SK-N-SH (cell line): ENCODE measurements around the gene HIPK2. TPM values are rescaled to one million over a fixed set of nuclear protein-coding genes. Genes with fewer than 3 reads are reported as not detected.

Experiments
- CTCF ChIA-PET: fragments of 300-600, 350-600 bp; formaldehyde crosslinking; extraction: SDS; loops from one replicate; lab custom pipeline; 2021; lab: Yijun Ruan, JAX
- POLR2A ChIA-PET: fragments of 350-600 bp; sonication (Branson Sonifier 250); formaldehyde crosslinking; extraction: SDS; loops from one replicate; lab custom pipeline; 2020; ENCODE audit warnings: antibody characterized with exemption, inconsistent platforms; lab: Yijun Ruan, JAX
- DNase-seq: peaks from one replicate; pipeline ENCODE4 v3.0.0; 2012
- H2AFZ ChIP-seq: fragments of 200-600 bp; sonication (generic); 2 replicates; pipeline ENCODE4 v1.8.1; 2016; ENCODE audit warnings: antibody characterized with exemption, mild to moderate bottlenecking, low read depth
- H3F3A ChIP-seq: fragments of 200-600 bp; sonication (generic); replicated peaks from 2 replicates; pipeline ENCODE3; 2016; ENCODE audit warnings: antibody characterized with exemption, mild to moderate bottlenecking; ENCODE audit not compliant: insufficient read depth
- H3K27ac ChIP-seq, 2 experiments: fragments of 200-500 bp in 1 of 2; fragments of 200-600 bp in 1 of 2; sonication (Bioruptor generic) in 1 of 2; sonication (generic), shearing (Covaris generic) in 1 of 2; 2 replicates each; pipeline versions ENCODE4 v1.5.1 to v1.6.1; 2014 to 2016; ENCODE audit warnings: low read depth in 2 of 2, inconsistent platforms in 1 of 2, low read length in 1 of 2, mild to moderate bottlenecking in 1 of 2, mixed read lengths in 1 of 2
- H3K27me3 ChIP-seq: fragments of 200-600 bp; sonication (generic), shearing (Covaris generic); 2 replicates; pipeline ENCODE4 v1.6.1; 2016; ENCODE audit warnings: mixed run types; ENCODE audit not compliant: insufficient read depth
- H3K36me3 ChIP-seq, 2 experiments: fragments of 200-500 bp in 1 of 2; fragments of 200-600 bp in 1 of 2; sonication (Bioruptor generic) in 1 of 2; sonication (generic) in 1 of 2; replicated peaks in 1 of 2; 2 replicates each; pipeline versions ENCODE3 to v1.5.1; 2014 to 2016; ENCODE audit warnings: low read length in 1 of 2, mild to moderate bottlenecking in 1 of 2; ENCODE audit not compliant: insufficient read depth in 2 of 2, control insufficient read depth in 1 of 2
- H3K4me1 ChIP-seq, 2 experiments: fragments of 200-500 bp in 1 of 2; fragments of 200-600 bp in 1 of 2; sonication (Bioruptor generic) in 1 of 2; sonication (generic), shearing (Covaris generic) in 1 of 2; 2 replicates each; pipeline versions ENCODE4 v1.5.1 to v1.6.1; 2014 to 2016; ENCODE audit warnings: low read depth in 1 of 2, low read length in 1 of 2, mixed run types in 1 of 2; ENCODE audit not compliant: insufficient read depth in 2 of 2, control insufficient read depth in 1 of 2
- H3K4me2 ChIP-seq: fragments of 200-600 bp; sonication (generic), shearing (Covaris generic); 2 replicates; pipeline ENCODE4 v1.6.1; 2017; ENCODE audit warnings: mixed run types
- H3K4me3 ChIP-seq, 2 experiments: fragments of 200-500 bp in 1 of 2; fragments of 200-600 bp in 1 of 2; sonication (Bioruptor generic) in 1 of 2; sonication (generic), shearing (Covaris generic) in 1 of 2; 2 replicates each; pipeline versions ENCODE4 v1.5.1 to v1.8.1; 2014 to 2016; ENCODE audit warnings: low read depth in 2 of 2, inconsistent platforms in 1 of 2, low read length in 1 of 2, mild to moderate bottlenecking in 1 of 2, mixed read lengths in 1 of 2, moderate library complexity in 1 of 2
- H3K79me2 ChIP-seq: fragments of 200-600 bp; sonication (generic); 2 replicates; pipeline ENCODE4 v1.8.1; 2017; ENCODE audit warnings: mild to moderate bottlenecking; ENCODE audit not compliant: insufficient read depth
- H3K9ac ChIP-seq: fragments of 200-600 bp; sonication (generic); 2 replicates; pipeline ENCODE4 v1.6.1; 2017; ENCODE audit warnings: mixed run types
- H3K9me2 ChIP-seq: fragments of 200-600 bp; sonication (generic); 2 replicates; pipeline ENCODE4 v1.6.1; 2017; ENCODE audit warnings: mixed run types
- H3K9me3 ChIP-seq: fragments of 200-600 bp; sonication (generic); 2 replicates; pipeline ENCODE4 v1.6.1; 2017; ENCODE audit warnings: mixed run types, mild to moderate bottlenecking, moderate library complexity
- H4K20me1 ChIP-seq: fragments of 200-600 bp; sonication (generic); 2 replicates; pipeline ENCODE4 v1.6.1; 2017; ENCODE audit warnings: mild to moderate bottlenecking, mixed run types; ENCODE audit not compliant: insufficient read depth
- FOSL2 ChIP-seq: IDR thresholded peaks from 2 replicates; pipeline ENCODE4 v1.4.0; 2012; ENCODE audit warnings: low read depth, mild to moderate bottlenecking, moderate library complexity, borderline replicate concordance
- FOXJ3 ChIP-seq: sonication (generic); formaldehyde crosslinking; IDR thresholded peaks from 2 replicates; pipeline ENCODE4 v1.5.1; 2020; ENCODE audit warnings: mild to moderate bottlenecking, missing genetic modification reagents
- GATA2 ChIP-seq: sonication (generic); formaldehyde crosslinking; IDR thresholded peaks from 2 replicates; pipeline ENCODE4 v1.5.0; 2020; ENCODE audit warnings: mild to moderate bottlenecking, missing genetic modification reagents
- JUND ChIP-seq: IDR thresholded peaks from 2 replicates; pipeline ENCODE4 v1.4.0; 2012
- MXI1 ChIP-seq: IDR thresholded peaks from 2 replicates; pipeline ENCODE4 v1.6.1; 2012; ENCODE audit warnings: mild to moderate bottlenecking, low read depth, low read length, improper control_type of control experiment
- NFIC ChIP-seq: IDR thresholded peaks from 2 replicates; pipeline ENCODE4 v1.4.0; 2012; ENCODE audit warnings: borderline replicate concordance
- POLR2AphosphoS5 ChIP-seq: IDR thresholded peaks from 2 replicates; pipeline ENCODE4 v1.6.1; 2012; ENCODE audit warnings: low read depth, low read length
- RAD21 ChIP-seq: IDR thresholded peaks from 2 replicates; pipeline ENCODE4 v1.6.1; 2012; ENCODE audit warnings: mild to moderate bottlenecking, low read length
- RFX5 ChIP-seq: IDR thresholded peaks from 2 replicates; pipeline ENCODE4 v1.6.1; 2012; ENCODE audit warnings: mild to moderate bottlenecking, improper control_type of control experiment, low read length
- RXRA ChIP-seq: IDR thresholded peaks from 2 replicates; pipeline ENCODE4 v1.4.0; 2012; ENCODE audit warnings: low read depth, mild to moderate bottlenecking, borderline replicate concordance
- TAF1 ChIP-seq: IDR thresholded peaks from 2 replicates; pipeline ENCODE4 v1.6.1; 2012; ENCODE audit warnings: low read depth, mild to moderate bottlenecking, low read length, moderate library complexity, borderline replicate concordance
- TCF12 ChIP-seq: IDR thresholded peaks from 2 replicates; pipeline ENCODE4 v1.4.0; 2012
- USF1 ChIP-seq: IDR thresholded peaks from 2 replicates; pipeline ENCODE4 v1.4.0; 2012; ENCODE audit warnings: low read depth, borderline replicate concordance
- YY1 ChIP-seq: IDR thresholded peaks from 2 replicates; pipeline ENCODE4 v1.4.0; 2012; ENCODE audit warnings: low read depth, mild to moderate bottlenecking
- WGBS: methylation state at CpG from one replicate; pipeline ENCODE4 v1.1.6; 2017; ENCODE audit warnings: low lambda C conversion rate; 5-methylcytosine and 5-hydroxymethylcytosine counted together
- polyA plus RNA-seq, 3 experiments: library from polyadenylated mRNA; depleted of rRNA; stranded (reverse); fragments of >200 nt; gene quantifications; 2 replicates each; pipeline ENCODE4 v1.2.3, GENCODE V29; 2012
- TF ChIP-seq, protein P1 (sequence below): fragments of 200-600 bp; sonication (generic); IDR thresholded peaks from 2 replicates; pipeline ENCODE4 v1.6.1; 2017; ENCODE audit warnings: antibody characterized with exemption, mild to moderate bottlenecking, moderate library complexity
- TF ChIP-seq, protein P2 (sequence below): IDR thresholded peaks from 2 replicates; pipeline ENCODE4; 2012
- TF ChIP-seq, protein P3 (sequence below): fragments of 150-350 bp; IDR thresholded peaks from 2 replicates; pipeline ENCODE4 v1.6.1; 2016; ENCODE audit warnings: mild to moderate bottlenecking, low read depth, low read length

HIPK2 gene
- polyA plus RNA-seq, 1 of the 3 experiments (the other 2 are of a cell fraction), result 14.2 TPM

- H3K79me2 ChIP-seq, result no peaks in the 10 kb centered on the region
- H3K9me3 ChIP-seq, result no peaks in the 10 kb centered on the region
- ChIA-PET POLR2A (no interaction called here), CTCF (interaction anchor here (0.6 to 5.4 kb wide), 37 partner anchors 8 to 385 kb away, joined by 3 to 39 read pairs (median 5); no protein-coding TSS in a partner anchor)
- no peak overlapping the region for H3K27ac ChIP-seq
- H3K9me2 ChIP-seq, result no peaks in the 10 kb centered on the region
- no peaks in the 10 kb centered on the region for H3K4me1 ChIP-seq
- no peak overlapping the region for H2AFZ ChIP-seq
- TF ChIP-seq MXI1 (no peak), TCF12 (no peak), RAD21 (peak; percentile 79)
- TF ChIP-seq, protein P1, sequence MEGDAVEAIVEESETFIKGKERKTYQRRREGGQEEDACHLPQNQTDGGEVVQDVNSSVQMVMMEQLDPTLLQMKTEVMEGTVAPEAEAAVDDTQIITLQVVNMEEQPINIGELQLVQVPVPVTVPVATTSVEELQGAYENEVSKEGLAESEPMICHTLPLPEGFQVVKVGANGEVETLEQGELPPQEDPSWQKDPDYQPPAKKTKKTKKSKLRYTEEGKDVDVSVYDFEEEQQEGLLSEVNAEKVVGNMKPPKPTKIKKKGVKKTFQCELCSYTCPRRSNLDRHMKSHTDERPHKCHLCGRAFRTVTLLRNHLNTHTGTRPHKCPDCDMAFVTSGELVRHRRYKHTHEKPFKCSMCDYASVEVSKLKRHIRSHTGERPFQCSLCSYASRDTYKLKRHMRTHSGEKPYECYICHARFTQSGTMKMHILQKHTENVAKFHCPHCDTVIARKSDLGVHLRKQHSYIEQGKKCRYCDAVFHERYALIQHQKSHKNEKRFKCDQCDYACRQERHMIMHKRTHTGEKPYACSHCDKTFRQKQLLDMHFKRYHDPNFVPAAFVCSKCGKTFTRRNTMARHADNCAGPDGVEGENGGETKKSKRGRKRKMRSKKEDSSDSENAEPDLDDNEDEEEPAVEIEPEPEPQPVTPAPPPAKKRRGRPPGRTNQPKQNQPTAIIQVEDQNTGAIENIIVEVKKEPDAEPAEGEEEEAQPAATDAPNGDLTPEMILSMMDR, result peak; percentile 76
- no peaks in the 10 kb centered on the region for H4K20me1 ChIP-seq
- H3K4me3 ChIP-seq, result no peak overlapping the region
- peaks cover 11% of the 10 kb centered on the region for H3F3A ChIP-seq
- H3K9ac ChIP-seq, result no peak overlapping the region
- DNase-seq, result peak; percentile 67
- peaks cover 44 to 59% of the 10 kb centered on the region in 2 experiments for H3K36me3 ChIP-seq
- no peak overlapping the region for H3K4me2 ChIP-seq
- WGBS, result 95% methylated on average over 10 of the region's 10 CpGs
- H3K27me3 ChIP-seq, result no peaks in the 10 kb centered on the region
These were observed 157.0 kb downstream of the HIPK2 start for GRCh38 chr7:139620676-139621344.

- TF ChIP-seq TAF1, result no peak
- no peak for TF ChIP-seq POLR2AphosphoS5
- no peak for TF ChIP-seq GATA2 (CRISPR knock-in tag)
- TF ChIP-seq YY1, result no peak
- peak; percentile 29; the same call in 1 of the 2 replicates for TF ChIP-seq FOSL2
- TF ChIP-seq, protein P2, sequence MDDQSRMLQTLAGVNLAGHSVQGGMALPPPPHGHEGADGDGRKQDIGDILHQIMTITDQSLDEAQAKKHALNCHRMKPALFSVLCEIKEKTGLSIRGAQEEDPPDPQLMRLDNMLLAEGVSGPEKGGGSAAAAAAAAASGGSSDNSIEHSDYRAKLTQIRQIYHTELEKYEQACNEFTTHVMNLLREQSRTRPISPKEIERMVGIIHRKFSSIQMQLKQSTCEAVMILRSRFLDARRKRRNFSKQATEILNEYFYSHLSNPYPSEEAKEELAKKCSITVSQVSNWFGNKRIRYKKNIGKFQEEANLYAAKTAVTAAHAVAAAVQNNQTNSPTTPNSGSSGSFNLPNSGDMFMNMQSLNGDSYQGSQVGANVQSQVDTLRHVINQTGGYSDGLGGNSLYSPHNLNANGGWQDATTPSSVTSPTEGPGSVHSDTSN, result 0 out of 2 replicates have a peak, but pooled peaks have one; percentile 15
- no peak for TF ChIP-seq MXI1
- peak; percentile 65; the same call in 1 of the 2 replicates for TF ChIP-seq NFIC
- no peak for TF ChIP-seq USF1
- TF ChIP-seq, protein P3, sequence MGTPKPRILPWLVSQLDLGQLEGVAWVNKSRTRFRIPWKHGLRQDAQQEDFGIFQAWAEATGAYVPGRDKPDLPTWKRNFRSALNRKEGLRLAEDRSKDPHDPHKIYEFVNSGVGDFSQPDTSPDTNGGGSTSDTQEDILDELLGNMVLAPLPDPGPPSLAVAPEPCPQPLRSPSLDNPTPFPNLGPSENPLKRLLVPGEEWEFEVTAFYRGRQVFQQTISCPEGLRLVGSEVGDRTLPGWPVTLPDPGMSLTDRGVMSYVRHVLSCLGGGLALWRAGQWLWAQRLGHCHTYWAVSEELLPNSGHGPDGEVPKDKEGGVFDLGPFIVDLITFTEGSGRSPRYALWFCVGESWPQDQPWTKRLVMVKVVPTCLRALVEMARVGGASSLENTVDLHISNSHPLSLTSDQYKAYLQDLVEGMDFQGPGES, result no peak
- TF ChIP-seq JUND, result peak; percentile 8; the same call in 1 of the 2 replicates
- no peak for TF ChIP-seq FOXJ3 (CRISPR knock-in tag)
- TF ChIP-seq TCF12, result no peak
- TF ChIP-seq RXRA, result no peak
- no peak for TF ChIP-seq RFX5
- TF ChIP-seq, all 33 proteins: peak for 4
- H3K9me2 ChIP-seq, result no peaks in the 10 kb centered on the region
- no peaks in the 10 kb centered on the region for H3K79me2 ChIP-seq
- POLR2A ChIA-PET, result interaction anchor here (0.7 kb wide), 1 partner anchor 318 kb away, joined by 3 read pairs; no protein-coding TSS in a partner anchor
- H3K4me3 ChIP-seq, result no peak overlapping the region
- peaks cover 11% of the 10 kb centered on the region for H3F3A ChIP-seq
- H3K9ac ChIP-seq, result no peak overlapping the region
- no peaks in the 10 kb centered on the region for H3K27me3 ChIP-seq
- WGBS, result 55% methylated on average over 1 of the region's 1 CpG
- CTCF ChIA-PET, result interaction anchor here (0.6 to 5.4 kb wide), 26 partner anchors 8 to 707 kb away, joined by 3 to 46 read pairs (median 4); no protein-coding TSS in a partner anchor
- no peaks in the 10 kb centered on the region for H4K20me1 ChIP-seq
- H3K27ac ChIP-seq, result peak overlapping the region in 1 of 2 experiments; percentile 14; a peak in 1 of 4 replicates
- H3K36me3 ChIP-seq, result peaks cover 35 to 60% of the 10 kb centered on the region in 2 experiments
- no peak for DNase-seq
- H3K4me1 ChIP-seq, result no peaks in the 10 kb centered on the region; a peak in 1 of 4 replicates
- no peak overlapping the region for H3K4me2 ChIP-seq
- no peak overlapping the region for H2AFZ ChIP-seq
- no peaks in the 10 kb centered on the region for H3K9me3 ChIP-seq
These were observed 158.5 kb downstream of the HIPK2 start for GRCh38 chr7:139619367-139619657.
